OCI-LY7 (cell line): ENCODE results near the gene IKZF1.

ENCODE experiments used
- EZH2phosphoT487 ChIP-seq: fragments of 200-600 bp; sonication (generic); IDR thresholded peaks from 2 replicates; pipeline ENCODE4 v1.6.1; 2018; ENCODE audit warnings: low read depth, borderline replicate concordance, mild to moderate bottlenecking, mixed run types, antibody characterized with exemption, low read length, moderate library complexity, mixed read lengths
- TF ChIP-seq, protein P1 (sequence below): fragments of 200-600 bp; sonication (generic); conservative IDR thresholded peaks from 2 replicates; pipeline ENCODE4 v1.5.1; 2014; ENCODE audit warnings: mild to moderate bottlenecking, antibody characterized with exemption, low read length, moderate library complexity, mixed read lengths

DNA sequence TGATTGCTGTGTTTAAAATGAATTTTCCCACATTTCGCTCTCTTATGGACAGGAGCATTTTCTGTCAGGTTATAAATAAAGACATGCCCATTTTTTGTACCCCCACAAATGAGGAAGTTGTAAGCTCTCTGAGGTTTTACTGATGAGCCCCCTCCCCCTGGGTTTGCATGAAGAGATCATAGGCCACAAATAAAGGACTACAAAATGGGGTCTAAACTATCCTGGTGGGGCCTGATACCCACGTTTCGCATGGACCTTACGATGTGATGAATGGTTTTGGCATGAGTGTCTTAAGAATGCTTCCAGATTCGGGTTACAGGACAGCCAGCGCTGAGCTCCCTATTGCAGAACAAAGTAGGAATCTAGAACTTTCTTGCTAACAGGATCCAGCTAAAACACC lies 5.8 kb downstream of the IKZF1 start:
- TF ChIP-seq, protein P1, sequence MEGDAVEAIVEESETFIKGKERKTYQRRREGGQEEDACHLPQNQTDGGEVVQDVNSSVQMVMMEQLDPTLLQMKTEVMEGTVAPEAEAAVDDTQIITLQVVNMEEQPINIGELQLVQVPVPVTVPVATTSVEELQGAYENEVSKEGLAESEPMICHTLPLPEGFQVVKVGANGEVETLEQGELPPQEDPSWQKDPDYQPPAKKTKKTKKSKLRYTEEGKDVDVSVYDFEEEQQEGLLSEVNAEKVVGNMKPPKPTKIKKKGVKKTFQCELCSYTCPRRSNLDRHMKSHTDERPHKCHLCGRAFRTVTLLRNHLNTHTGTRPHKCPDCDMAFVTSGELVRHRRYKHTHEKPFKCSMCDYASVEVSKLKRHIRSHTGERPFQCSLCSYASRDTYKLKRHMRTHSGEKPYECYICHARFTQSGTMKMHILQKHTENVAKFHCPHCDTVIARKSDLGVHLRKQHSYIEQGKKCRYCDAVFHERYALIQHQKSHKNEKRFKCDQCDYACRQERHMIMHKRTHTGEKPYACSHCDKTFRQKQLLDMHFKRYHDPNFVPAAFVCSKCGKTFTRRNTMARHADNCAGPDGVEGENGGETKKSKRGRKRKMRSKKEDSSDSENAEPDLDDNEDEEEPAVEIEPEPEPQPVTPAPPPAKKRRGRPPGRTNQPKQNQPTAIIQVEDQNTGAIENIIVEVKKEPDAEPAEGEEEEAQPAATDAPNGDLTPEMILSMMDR: 0 out of 2 replicates have a peak, but pooled peaks have one; percentile 3
- TF ChIP-seq EZH2phosphoT487: no peak
